GM19025 (cell line): Measurements from ENCODE around the gene SFSWAP.
"Not testable (repeated sequence)": the region's sequence is repeated elsewhere in the genome, so short reads cannot be mapped to it uniquely, and the experiment has no call there.

Experiments used
- ATAC-seq: cut with Tn5 transposase; IDR thresholded peaks from one replicate; pipeline ENCODE4 v1.9.1; 2021; ENCODE audit warnings: mild to moderate bottlenecking, low read depth, moderate library complexity; ENCODE audit not compliant: unreplicated experiment

Gene SFSWAP

GRCh38 chr12:131734336-131735152 lies 23.7 kb downstream of the SFSWAP start:
- no peak for ATAC-seq

GRCh38 chr12:131735153-131735456 lies 24.2 kb downstream of the SFSWAP start:
- ATAC-seq: no peak

GRCh38 chr12:131735476-131736445 lies 24.9 kb downstream of the SFSWAP start:
- ATAC-seq: no peak

GRCh38 chr12:131736446-131737149 lies 25.7 kb downstream of the SFSWAP start:
- ATAC-seq: no peak

GRCh38 chr12:131737150-131737827 lies 26.4 kb downstream of the SFSWAP start:
- ATAC-seq: no peak

GRCh38 chr12:131738196-131738595 lies 27.3 kb downstream of the SFSWAP start:
- no peak for ATAC-seq

GRCh38 chr12:131740626-131741025 lies 29.7 kb downstream of the SFSWAP start:
- no peak for ATAC-seq

GRCh38 chr12:131742761-131743160 lies 31.9 kb downstream of the SFSWAP start:
- not testable (repeated sequence) for ATAC-seq

GRCh38 chr12:131743410-131743809 lies 32.5 kb downstream of the SFSWAP start:
- ATAC-seq: not testable (repeated sequence)

GRCh38 chr12:131743880-131744279 lies 33.0 kb downstream of the SFSWAP start:
- ATAC-seq: not testable (repeated sequence)

- not testable (repeated sequence) for ATAC-seq
Observed at GRCh38 chr12:131744675-131745074, 33.8 kb downstream of the SFSWAP start.

- ATAC-seq: no peak
Observed at GRCh38 chr12:131745706-131746105, 34.8 kb downstream of the SFSWAP start.

- ATAC-seq: no peak
Observed at GRCh38 chr12:131747276-131748177, 36.6 kb downstream of the SFSWAP start.

- no peak for ATAC-seq
Observed at GRCh38 chr12:131749618-131750315, 38.9 kb downstream of the SFSWAP start.

- no peak for ATAC-seq
Observed at GRCh38 chr12:131751335-131751734, 40.4 kb downstream of the SFSWAP start.

- no peak for ATAC-seq
Observed at GRCh38 chr12:131752451-131752850, 41.6 kb downstream of the SFSWAP start.

- no peak for ATAC-seq
Observed at GRCh38 chr12:131753005-131753404, 42.1 kb downstream of the SFSWAP start.

- ATAC-seq: no peak
Observed at GRCh38 chr12:131753757-131754156, 42.9 kb downstream of the SFSWAP start.

GRCh38 chr12:131754184-131754583 lies 43.3 kb downstream of the SFSWAP start:
- ATAC-seq: no peak
